Neuronal stem cell (in vitro differentiated cells): Measurements from ENCODE around the gene OR6B2.

Experiments used
- DNase-seq: peaks from one replicate; pipeline ENCODE4 v3.0.0-alpha.2; 2013; ENCODE audit warnings: low spot score
- H2AFZ ChIP-seq: one replicate; pipeline ENCODE4 v1.6.1; 2013; ENCODE audit warnings: mild to moderate bottlenecking, low read length, inconsistent platforms
- H2AK5ac ChIP-seq: 2 replicates; pipeline ENCODE4 v1.6.1; 2013; ENCODE audit warnings: low read depth, mild to moderate bottlenecking, inconsistent platforms, low read length, moderate library complexity, mixed read lengths
- H2BK120ac ChIP-seq: 2 replicates; pipeline ENCODE4 v1.6.1; 2013; ENCODE audit warnings: low read depth, mild to moderate bottlenecking, inconsistent platforms, low read length, moderate library complexity, mixed read lengths
- H2BK12ac ChIP-seq: one replicate; pipeline ENCODE4 v1.6.1; 2013; ENCODE audit warnings: low read length, inconsistent platforms
- H2BK15ac ChIP-seq: 2 replicates; pipeline ENCODE4 v1.6.1; 2013; ENCODE audit warnings: mild to moderate bottlenecking, low read length, inconsistent platforms, mixed read lengths
- H2BK5ac ChIP-seq: one replicate; pipeline ENCODE4 v1.6.1; 2013; ENCODE audit warnings: inconsistent platforms, mild to moderate bottlenecking, low read length, moderate library complexity
- H3K14ac ChIP-seq: one replicate; pipeline ENCODE4 v1.6.1; 2013; ENCODE audit warnings: low read length, inconsistent platforms
- H3K18ac ChIP-seq: 2 replicates; pipeline ENCODE4 v1.6.1; 2013; ENCODE audit warnings: low read length, inconsistent platforms
- H3K23ac ChIP-seq: 2 replicates; pipeline ENCODE4 v1.6.1; 2013; ENCODE audit warnings: low read depth, mild to moderate bottlenecking, mixed read lengths, low read length, inconsistent platforms; ENCODE audit not compliant: poor library complexity
- H3K27ac ChIP-seq: replicated peaks from 3 replicates; pipeline ENCODE4 v1.5.1; 2013; ENCODE audit warnings: low read length, inconsistent platforms
- H3K27me3 ChIP-seq, 3 experiments: 2 replicates each; pipeline ENCODE4 v1.6.1; 2013; ENCODE audit warnings: low read length in 3 of 3, mild to moderate bottlenecking in 2 of 3, inconsistent platforms in 1 of 3, low read depth in 1 of 3, mixed read lengths in 1 of 3, moderate library complexity in 1 of 3; ENCODE audit not compliant: control insufficient read depth in 3 of 3, insufficient read depth in 3 of 3
- H3K36me3 ChIP-seq, 2 donors: replicated peaks in 1 of 2; 2 replicates each; pipeline ENCODE4 v1.6.1; 2013; ENCODE audit warnings: low read length in 2 of 2; ENCODE audit not compliant: control insufficient read depth in 2 of 2, insufficient read depth in 2 of 2
- H3K4ac ChIP-seq: 2 replicates; pipeline ENCODE4 v1.6.1; 2013; ENCODE audit warnings: inconsistent platforms, mild to moderate bottlenecking, low read length, moderate library complexity
- H3K4me1 ChIP-seq, 2 donors: 1 replicate in 1 of 2; 2 replicates in 1 of 2; pipeline ENCODE4 v1.6.1; 2013; ENCODE audit warnings: low read length in 2 of 2, low read depth in 1 of 2; ENCODE audit not compliant: control insufficient read depth in 2 of 2, insufficient read depth in 1 of 2
- H3K4me2 ChIP-seq: one replicate; pipeline ENCODE4 v1.6.1; 2013; ENCODE audit warnings: mild to moderate bottlenecking, low read length, inconsistent platforms; ENCODE audit not compliant: insufficient read depth, poor library complexity, severe bottlenecking
- H3K4me3 ChIP-seq, 2 donors: 2 replicates each; pipeline ENCODE4 v1.5.1; 2013; ENCODE audit warnings: low read length in 2 of 2, mild to moderate bottlenecking in 2 of 2, inconsistent platforms in 1 of 2, moderate library complexity in 1 of 2
- H3K79me1 ChIP-seq: one replicate; pipeline ENCODE4 v1.6.1; 2013; ENCODE audit warnings: low read depth, mild to moderate bottlenecking, inconsistent platforms, low read length, moderate library complexity
- H3K9ac ChIP-seq: one replicate; pipeline ENCODE4 v1.6.1; 2013; ENCODE audit warnings: mild to moderate bottlenecking, low read depth, low read length, inconsistent platforms; ENCODE audit not compliant: poor library complexity
- H3K9me3 ChIP-seq, 2 donors: replicated peaks in 1 of 2; 2 replicates each; pipeline versions ENCODE3 to v1.6.1; 2013; ENCODE audit warnings: low read length in 2 of 2, mild to moderate bottlenecking in 2 of 2, inconsistent platforms in 1 of 2, low read depth in 1 of 2, mixed read lengths in 1 of 2, moderate library complexity in 1 of 2; ENCODE audit not compliant: control insufficient read depth in 2 of 2, insufficient read depth in 1 of 2
- H4K8ac ChIP-seq: one replicate; pipeline ENCODE4 v1.6.1; 2013; ENCODE audit warnings: low read depth, mild to moderate bottlenecking, inconsistent platforms, low read length, moderate library complexity
- H4K91ac ChIP-seq: one replicate; pipeline ENCODE4 v1.6.1; 2013; ENCODE audit warnings: low read length, low read depth, mild to moderate bottlenecking, inconsistent platforms; ENCODE audit not compliant: poor library complexity
- WGBS, 2 donors: extraction: QIAGEN DNeasy Blood & Tissue Kit; methylation state at CpG; one replicate each; pipeline ENCODE4 v1.1.7; 2013; ENCODE audit warnings: missing lambda C conversion rate in 2 of 2, mixed read lengths in 1 of 2; ENCODE audit not compliant: insufficient read length in 2 of 2, insufficient replicate concordance in 1 of 2; ENCODE audit errors: extremely low coverage in 2 of 2; 5-methylcytosine and 5-hydroxymethylcytosine counted together

Gene OR6B2

GRCh38 chr2:240000671-240001070, 29.6 kb downstream of the OR6B2 start:
- Histone ChIP-seq H3K4me2 (no peak overlapping the region), H3K4me1 (no peaks in the 10 kb centered on the region), H4K91ac (no peak overlapping the region), H3K18ac (no peak overlapping the region), H3K4ac (no peak overlapping the region), H2BK12ac (no peak overlapping the region), H3K36me3 (peaks cover 23 to 88% of the 10 kb centered on the region in 2 donors), H2BK15ac (no peak overlapping the region), H3K4me3 (no peak overlapping the region), H3K79me1 (no peaks in the 10 kb centered on the region), H2AK5ac (no peak overlapping the region), H3K9me3 (peaks cover 0 to 2% of the 10 kb centered on the region in 2 donors), H2AFZ (no peak overlapping the region), H3K27ac (no peak overlapping the region), H3K9ac (no peak overlapping the region), H2BK5ac (no peak overlapping the region), H2BK120ac (no peak overlapping the region), H3K27me3 (no peaks in the 10 kb centered on the region), H3K14ac (no peak overlapping the region), H4K8ac (no peak overlapping the region), H3K23ac (no peak overlapping the region)
- DNase-seq: no peak
- no CpG with 5 or more reads among the region's 11 CpGs for WGBS, 2 donors

- H2AK5ac ChIP-seq: no peak overlapping the region
- no peak overlapping the region for H2BK5ac ChIP-seq
- no peak overlapping the region for H4K91ac ChIP-seq
- H3K27ac ChIP-seq: no peak overlapping the region
- no peaks in the 10 kb centered on the region for H3K4me1 ChIP-seq
- H2BK15ac ChIP-seq: no peak overlapping the region
- no peaks in the 10 kb centered on the region for H3K79me1 ChIP-seq
- no peak overlapping the region for H3K4me3 ChIP-seq
- DNase-seq: no peak
- H2BK120ac ChIP-seq: no peak overlapping the region
- no peak overlapping the region for H3K4me2 ChIP-seq
- H3K14ac ChIP-seq: no peak overlapping the region
- H3K4ac ChIP-seq: no peak overlapping the region
- peaks cover 15 to 74% of the 10 kb centered on the region in 2 donors for H3K36me3 ChIP-seq
- H3K23ac ChIP-seq: no peak overlapping the region
- no peaks in the 10 kb centered on the region for H3K27me3 ChIP-seq
- H3K9me3 ChIP-seq: peaks cover 2 to 7% of the 10 kb centered on the region in 2 donors
- H3K9ac ChIP-seq: no peak overlapping the region
- no CpG with 5 or more reads among the region's 9 CpGs for WGBS, 2 donors
- H3K18ac ChIP-seq: no peak overlapping the region
- no peak overlapping the region for H2AFZ ChIP-seq
- no peak overlapping the region for H2BK12ac ChIP-seq
- H4K8ac ChIP-seq: no peak overlapping the region
Measured at GRCh38 chr2:239997686-239998409, 32.4 kb downstream of the OR6B2 start.

GRCh38 chr2:239994086-239994485, 36.1 kb downstream of the OR6B2 start:
- DNase-seq: no peak
- H3K4me1 ChIP-seq: no peaks in the 10 kb centered on the region
- no peak overlapping the region for H2AK5ac ChIP-seq
- no peak overlapping the region for H4K91ac ChIP-seq
- no peaks in the 10 kb centered on the region for H3K27me3 ChIP-seq
- no peak overlapping the region for H3K23ac ChIP-seq
- no peak overlapping the region for H2BK12ac ChIP-seq
- H2BK5ac ChIP-seq: no peak overlapping the region
- H3K79me1 ChIP-seq: no peaks in the 10 kb centered on the region
- no peak overlapping the region for H2BK120ac ChIP-seq
- no peak overlapping the region for H2BK15ac ChIP-seq
- peaks cover 0 to 7% of the 10 kb centered on the region in 2 donors for H3K9me3 ChIP-seq
- H2AFZ ChIP-seq: no peak overlapping the region
- H3K14ac ChIP-seq: no peak overlapping the region
- H3K4me2 ChIP-seq: no peak overlapping the region
- WGBS, 2 donors: no CpG with 5 or more reads among the region's 6 CpGs
- no peak overlapping the region for H3K9ac ChIP-seq
- no peak overlapping the region for H3K27ac ChIP-seq
- no peak overlapping the region for H4K8ac ChIP-seq
- H3K4me3 ChIP-seq: no peak overlapping the region
- no peak overlapping the region for H3K18ac ChIP-seq
- no peak overlapping the region for H3K4ac ChIP-seq
- H3K36me3 ChIP-seq: peaks cover 5 to 69% of the 10 kb centered on the region in 2 donors

GRCh38 chr2:239993291-239993690, 36.9 kb downstream of the OR6B2 start:
- WGBS, 2 donors: no CpG with 5 or more reads among the region's 2 CpGs
- H3K9ac ChIP-seq: no peak overlapping the region
- no peak overlapping the region for H3K4me3 ChIP-seq
- no peak overlapping the region for H2BK15ac ChIP-seq
- no peak overlapping the region for H3K27ac ChIP-seq
- no peak overlapping the region for H3K18ac ChIP-seq
- H3K79me1 ChIP-seq: no peaks in the 10 kb centered on the region
- H3K27me3 ChIP-seq: no peaks in the 10 kb centered on the region
- no peak overlapping the region for H4K8ac ChIP-seq
- no peak for DNase-seq
- no peak overlapping the region for H3K14ac ChIP-seq
- no peaks in the 10 kb centered on the region for H3K4me1 ChIP-seq
- H2AK5ac ChIP-seq: no peak overlapping the region
- peaks cover 0 to 7% of the 10 kb centered on the region in 2 donors for H3K9me3 ChIP-seq
- H3K4me2 ChIP-seq: no peak overlapping the region
- H3K36me3 ChIP-seq: peaks cover 11 to 68% of the 10 kb centered on the region in 2 donors
- H4K91ac ChIP-seq: no peak overlapping the region
- no peak overlapping the region for H2BK5ac ChIP-seq
- no peak overlapping the region for H2BK120ac ChIP-seq
- H2AFZ ChIP-seq: no peak overlapping the region
- H3K4ac ChIP-seq: no peak overlapping the region
- no peak overlapping the region for H3K23ac ChIP-seq
- H2BK12ac ChIP-seq: no peak overlapping the region
